Hepatocyte (in vitro differentiated cells): ENCODE measurements around the gene GPRIN2. TPM values are rescaled to one million over a fixed set of nuclear protein-coding genes. Genes with fewer than 3 reads are reported as not detected.
A peak's percentile ranks its signal among the peaks of the same experiment; 100 is the strongest.

ENCODE experiments used
- DNase-seq: peaks from one replicate; pipeline ENCODE4 v3.0.0-alpha.2; 2016; ENCODE audit warnings: low spot score
- H2AFZ ChIP-seq: fragments of 200-600 bp; sonication (generic); 2 replicates; pipeline ENCODE4 v1.6.0; 2016; ENCODE audit warnings: antibody characterized with exemption, mild to moderate bottlenecking
- H3K27ac ChIP-seq: fragments of 200-600 bp; sonication (generic); 2 replicates; pipeline ENCODE4 v1.5.1; 2016; ENCODE audit warnings: mild to moderate bottlenecking
- H3K27me3 ChIP-seq: fragments of 200-600 bp; sonication (generic); 2 replicates; pipeline ENCODE4 v1.6.1; 2016
- H3K36me3 ChIP-seq: fragments of 200-600 bp; sonication (generic); replicated peaks from 2 replicates; pipeline ENCODE4 v1.5.1; 2016; ENCODE audit warnings: low read depth; ENCODE audit not compliant: insufficient read depth
- H3K4me1 ChIP-seq: fragments of 200-600 bp; sonication (generic); 2 replicates; pipeline ENCODE4 v1.5.1; 2016; ENCODE audit warnings: mild to moderate bottlenecking, moderate library complexity; ENCODE audit not compliant: insufficient read depth
- H3K4me2 ChIP-seq: fragments of 200-600 bp; sonication (generic); 2 replicates; pipeline ENCODE4 v1.6.0; 2016
- H3K4me3 ChIP-seq: fragments of 200-600 bp; sonication (generic); 2 replicates; pipeline ENCODE4 v1.5.1; 2016; ENCODE audit warnings: mild to moderate bottlenecking
- H3K79me2 ChIP-seq: fragments of 200-600 bp; sonication (generic); 2 replicates; pipeline ENCODE4 v1.6.0; 2017; ENCODE audit warnings: mild to moderate bottlenecking
- H3K9me2 ChIP-seq: fragments of 200-600 bp; sonication (generic); replicated peaks from 2 replicates; pipeline ENCODE4 v1.6.0; 2017; ENCODE audit warnings: mild to moderate bottlenecking; ENCODE audit not compliant: insufficient read depth
- H3K9me3 ChIP-seq: fragments of 200-600 bp; sonication (generic); 2 replicates; pipeline ENCODE4 v1.5.1; 2016; ENCODE audit warnings: low read depth, mild to moderate bottlenecking
- H4K20me1 ChIP-seq: fragments of 200-600 bp; sonication (generic); 2 replicates; pipeline ENCODE4 v1.6.0; 2016; ENCODE audit warnings: mild to moderate bottlenecking; ENCODE audit not compliant: insufficient read depth, poor library complexity, severe bottlenecking
- CTCF ChIP-seq: fragments of 200-600 bp; sonication (generic); IDR thresholded peaks from 2 replicates; pipeline ENCODE4 v1.5.1; 2016; ENCODE audit warnings: antibody characterized with exemption, mild to moderate bottlenecking; ENCODE audit not compliant: poor library complexity
- EZH2 ChIP-seq: fragments of 200-600 bp; sonication (generic); IDR thresholded peaks from 2 replicates; pipeline ENCODE4 v1.6.1; 2016; ENCODE audit warnings: antibody characterized with exemption, mild to moderate bottlenecking, borderline replicate concordance
- EZH2phosphoT487 ChIP-seq: fragments of 200-600 bp; sonication (generic); IDR thresholded peaks from one replicate; pipeline ENCODE4 v1.6.1; 2018; ENCODE audit warnings: antibody characterized with exemption, mild to moderate bottlenecking, low read depth, moderate library complexity; ENCODE audit not compliant: unreplicated experiment, severe bottlenecking
- WGBS: methylation state at CpG from one replicate; pipeline ENCODE4 v1.1.6; 2016; ENCODE audit warnings: low lambda C conversion rate; ENCODE audit errors: missing lambda C conversion rate; 5-methylcytosine and 5-hydroxymethylcytosine counted together
- polyA plus RNA-seq: library from polyadenylated mRNA; unstranded; fragments of >200 nt; fragmentation: Nextera tagmentation; extraction: Ambion mirVana; gene quantifications from 2 replicates; pipeline ENCODE4 v1.2.1, GENCODE V29; 2016
- total RNA-seq: library from RNA; depleted of rRNA; stranded (reverse); fragments of >200 nt; gene quantifications from 2 replicates; pipeline ENCODE4 v1.2.3, GENCODE V29; 2014

The GPRIN2 gene
- total and polyA plus RNA-seq, 2 experiments from 2014 or later = 15.0 to 23.4 TPM

DNA sequence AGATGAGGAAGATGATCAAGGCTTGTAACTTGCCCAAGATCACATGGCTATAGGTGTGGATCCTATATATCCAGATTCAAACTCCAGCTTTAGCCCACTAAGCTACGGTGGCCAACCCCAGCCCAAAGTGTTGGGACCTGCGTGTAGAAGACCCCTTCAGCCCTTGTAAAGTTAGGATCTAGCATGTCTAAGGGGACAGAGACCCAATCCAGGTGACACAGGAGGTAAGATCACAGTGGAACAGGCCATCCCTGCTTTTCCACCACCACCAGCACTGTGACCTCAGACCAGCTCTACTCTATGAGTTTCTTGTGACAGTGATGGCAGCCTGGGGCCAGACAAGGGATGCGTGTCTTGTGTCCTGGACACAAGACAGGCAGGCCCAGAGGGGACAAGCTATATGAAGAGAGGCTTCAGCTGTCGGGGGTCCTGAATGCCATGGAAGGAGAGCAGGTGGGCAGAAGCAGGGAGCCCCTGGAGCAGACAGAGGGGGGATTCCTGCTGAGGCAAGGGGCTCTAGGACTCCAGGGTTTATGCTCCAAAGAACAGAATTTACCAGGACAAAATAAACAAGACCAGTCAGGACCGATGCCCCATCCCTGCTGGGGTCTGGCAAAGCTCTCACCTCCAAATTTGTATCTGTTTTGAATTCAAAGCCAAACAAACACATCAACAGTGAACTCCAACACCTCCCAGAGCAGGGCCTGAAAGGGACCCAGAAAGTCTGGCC lies 10.4 kb downstream of the GPRIN2 start:
- 78% methylated on average over 5 of the region's 5 CpGs for WGBS
- Histone ChIP-seq H3K27me3 (no peaks in the 10 kb centered on the region), H3K27ac (no peak overlapping the region), H3K4me2 (no peak overlapping the region), H3K4me3 (no peak overlapping the region), H3K4me1 (peaks cover 9% of the 10 kb centered on the region), H4K20me1 (no peaks in the 10 kb centered on the region), H3K9me3 (no peaks in the 10 kb centered on the region), H3K79me2 (no peaks in the 10 kb centered on the region), H2AFZ (no peak overlapping the region), H3K9me2 (no peaks in the 10 kb centered on the region), H3K36me3 (no peaks in the 10 kb centered on the region)
- no peak for DNase-seq
- no peak for TF ChIP-seq CTCF
- TF ChIP-seq EZH2phosphoT487 = no peak
- no peak for TF ChIP-seq EZH2

GRCh38 chr10:46544989-46545791 lies 11.3 kb downstream of the GPRIN2 start:
- H3K4me3 ChIP-seq = no peak overlapping the region
- no peak overlapping the region for H2AFZ ChIP-seq
- no peaks in the 10 kb centered on the region for H3K9me3 ChIP-seq
- no peak for TF ChIP-seq EZH2
- TF ChIP-seq CTCF = peak; percentile 34
- no peak for TF ChIP-seq EZH2phosphoT487
- H3K36me3 ChIP-seq = no peaks in the 10 kb centered on the region
- H4K20me1 ChIP-seq = no peaks in the 10 kb centered on the region
- 75% methylated on average over 3 of the region's 3 CpGs for WGBS
- H3K4me1 ChIP-seq = peaks cover 17% of the 10 kb centered on the region
- H3K27me3 ChIP-seq = no peaks in the 10 kb centered on the region
- no peak for DNase-seq
- H3K4me2 ChIP-seq = no peak overlapping the region
- H3K27ac ChIP-seq = no peak overlapping the region
- H3K9me2 ChIP-seq = no peaks in the 10 kb centered on the region
- no peaks in the 10 kb centered on the region for H3K79me2 ChIP-seq

GRCh38 chr10:46543466-46544377 lies 12.7 kb downstream of the GPRIN2 start:
- Histone ChIP-seq H2AFZ (no peak overlapping the region), H3K36me3 (no peaks in the 10 kb centered on the region), H3K4me3 (no peak overlapping the region), H3K27me3 (no peaks in the 10 kb centered on the region), H3K9me2 (no peaks in the 10 kb centered on the region), H3K4me1 (peaks cover 22% of the 10 kb centered on the region), H4K20me1 (no peaks in the 10 kb centered on the region), H3K4me2 (no peak overlapping the region), H3K79me2 (no peaks in the 10 kb centered on the region), H3K27ac (no peak overlapping the region), H3K9me3 (no peaks in the 10 kb centered on the region)
- WGBS = 92% methylated on average over 14 of the region's 14 CpGs
- TF ChIP-seq EZH2 (no peak), CTCF (no peak), EZH2phosphoT487 (no peak)
- DNase-seq = no peak
